Spleen (tissue), 7 donors: ENCODE measurements around the gene TEX52.

Experiments used
- CTCF ChIP-seq, 11 experiments: fragments of 200-600 bp in 7 of 11; fragments of 450-650 bp in 4 of 11; sonication (generic) in 4 of 11; IDR thresholded peaks in 8 of 11; conservative IDR thresholded peaks in 3 of 11; 1 replicate in 7 of 11; 2 replicates in 4 of 11; pipeline versions ENCODE4 v1.4.0 to v1.8.0; 2016 to 2021; ENCODE audit warnings: antibody characterized with exemption in 11 of 11, inconsistent platforms in 4 of 11, mild to moderate bottlenecking in 1 of 11
- POLR2A ChIP-seq, 3 donors: fragments of 450-650 bp; IDR thresholded peaks; one replicate each; pipeline ENCODE4 v1.5.1; 2017; ENCODE audit warnings: antibody characterized with exemption in 3 of 3, mild to moderate bottlenecking in 1 of 3
- POLR2AphosphoS5 ChIP-seq, 3 donors: sonication (generic); formaldehyde crosslinking; IDR thresholded peaks; one replicate each; pipeline ENCODE4 v1.5.1; 2017; ENCODE audit warnings: antibody characterized with exemption in 3 of 3
- donor health status: DM: no; HTN: no; CAD: no; lungs with moderate emphysema.
- donor health status: DM: no; HTN: no; CAD: no.
- donor health status: DM: no; HTN: no; CAD: no.

DNA sequence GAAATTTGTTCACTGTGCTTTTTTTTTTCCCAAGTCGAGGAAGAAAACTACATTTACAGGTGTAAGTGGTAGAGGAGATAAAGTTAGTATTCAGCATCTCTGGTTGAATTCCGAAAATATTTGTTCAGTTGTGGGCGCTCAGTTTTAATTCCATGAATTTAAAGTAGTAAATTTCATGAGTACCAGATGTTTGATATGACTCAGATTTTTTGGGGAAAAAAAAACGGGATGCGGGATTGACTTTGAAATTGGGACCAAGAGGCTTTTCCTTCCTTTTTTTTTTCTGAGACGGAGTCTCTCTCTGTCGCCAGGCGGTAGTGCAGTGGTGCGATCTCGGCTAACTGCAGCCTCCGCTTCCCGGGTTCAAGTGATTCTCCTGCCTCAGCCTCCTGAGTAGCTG lies 35.4 kb upstream of the TEX52 start:
- TF ChIP-seq CTCF (IDR thresholded peaks at IDR 0.05 in 8 of 11, conservative IDR thresholded peaks at IDR 0.05 in 3 of 11) (no peak), POLR2AphosphoS5 (IDR thresholded peaks at IDR 0.05) (no peak), POLR2A (IDR thresholded peaks at IDR 0.05) (no peak)
